ENCODE results near the gene CD36. TPM values are rescaled to one million over a fixed set of nuclear protein-coding genes. Genes with fewer than 3 reads are reported as not detected.
"Not testable (repeated sequence)": the region's sequence is repeated elsewhere in the genome, so short reads cannot be mapped to it uniquely, and the experiment has no call there.

The CD36 gene
- total RNA-seq, 1 donor from 2014 or later = not detected

- DNase-seq = no peak
- Mint-ChIP-seq H3K36me3 (ENCODE audit: low read depth) (no peaks in the 10 kb centered on the region), H3K9me3 (no peaks in the 10 kb centered on the region), H3K27ac (no peak overlapping the region), H3K4me1 (no peaks in the 10 kb centered on the region), H3K27me3 (no peaks in the 10 kb centered on the region), H3K4me3 (no peak overlapping the region)
- intact Hi-C loops (cut with micrococcal nuclease) = loop anchor here (10.0 kb wide), 1 partner anchor 595 kb away; no protein-coding TSS in a partner anchor
Measured at GRCh38 chr7:80650030-80650429, 11.6 kb downstream of the CD36 start.

GRCh38 chr7:80651471-80651870 lies 13.0 kb downstream of the CD36 start:
- Mint-ChIP-seq H3K4me1 (no peaks in the 10 kb centered on the region), H3K36me3 (ENCODE audit: low read depth) (no peaks in the 10 kb centered on the region), H3K27me3 (no peaks in the 10 kb centered on the region), H3K9me3 (no peaks in the 10 kb centered on the region), H3K4me3 (no peak overlapping the region), H3K27ac (no peak overlapping the region)
- no peak for DNase-seq
- intact Hi-C loops (cut with micrococcal nuclease) = loop anchor here (10.0 kb wide), 1 partner anchor 597 kb away; no protein-coding TSS in a partner anchor

- no peaks in the 10 kb centered on the region for H3K9me3 Mint-ChIP-seq
- no peaks in the 10 kb centered on the region for H3K27me3 Mint-ChIP-seq
- H3K36me3 Mint-ChIP-seq (ENCODE audit: low read depth) = no peaks in the 10 kb centered on the region
- no peak overlapping the region for H3K4me3 Mint-ChIP-seq
- no peak overlapping the region for H3K27ac Mint-ChIP-seq
- no peaks in the 10 kb centered on the region for H3K4me1 Mint-ChIP-seq
- intact Hi-C loops (cut with micrococcal nuclease) = loop anchor here (10.0 kb wide), 1 partner anchor 598 kb away; no protein-coding TSS in a partner anchor
- DNase-seq = no peak
Measured at GRCh38 chr7:80653244-80653643, 14.8 kb downstream of the CD36 start.

GRCh38 chr7:80654887-80655340 lies 16.5 kb downstream of the CD36 start:
- H3K9me3 Mint-ChIP-seq = no peaks in the 10 kb centered on the region
- no peaks in the 10 kb centered on the region for H3K4me1 Mint-ChIP-seq
- intact Hi-C loops (cut with micrococcal nuclease) = loop anchor here (10.0 kb wide), 1 partner anchor 600 kb away; no protein-coding TSS in a partner anchor
- DNase-seq = no peak
- no peaks in the 10 kb centered on the region for H3K27me3 Mint-ChIP-seq
- H3K36me3 Mint-ChIP-seq (ENCODE audit: low read depth) = no peaks in the 10 kb centered on the region
- no peak overlapping the region for H3K4me3 Mint-ChIP-seq
- no peak overlapping the region for H3K27ac Mint-ChIP-seq

GRCh38 chr7:80656029-80656428 lies 17.6 kb downstream of the CD36 start:
- Mint-ChIP-seq H3K27ac (no peak overlapping the region), H3K36me3 (ENCODE audit: low read depth) (no peaks in the 10 kb centered on the region), H3K9me3 (no peaks in the 10 kb centered on the region), H3K4me3 (no peak overlapping the region), H3K4me1 (no peaks in the 10 kb centered on the region), H3K27me3 (no peaks in the 10 kb centered on the region)
- DNase-seq = no peak
- intact Hi-C loops (cut with micrococcal nuclease) = loop anchor here (10.0 kb wide), 1 partner anchor 601 kb away; no protein-coding TSS in a partner anchor

- Mint-ChIP-seq H3K36me3 (ENCODE audit: low read depth) (no peaks in the 10 kb centered on the region), H3K27ac (no peak overlapping the region), H3K27me3 (no peaks in the 10 kb centered on the region), H3K4me1 (no peaks in the 10 kb centered on the region), H3K4me3 (no peak overlapping the region), H3K9me3 (no peaks in the 10 kb centered on the region)
- intact Hi-C loops (cut with micrococcal nuclease) = loop anchor here (10.0 kb wide), 1 partner anchor 605 kb away; no protein-coding TSS in a partner anchor
- DNase-seq = no peak
Measured at GRCh38 chr7:80659120-80660055, 20.9 kb downstream of the CD36 start.

GRCh38 chr7:80660939-80661338 lies 22.5 kb downstream of the CD36 start:
- no peaks in the 10 kb centered on the region for H3K4me1 Mint-ChIP-seq
- DNase-seq = no peak
- H3K27ac Mint-ChIP-seq = no peak overlapping the region
- intact Hi-C loops (cut with micrococcal nuclease) = no loop called here
- no peak overlapping the region for H3K4me3 Mint-ChIP-seq
- H3K36me3 Mint-ChIP-seq (ENCODE audit: low read depth) = no peaks in the 10 kb centered on the region
- no peaks in the 10 kb centered on the region for H3K9me3 Mint-ChIP-seq
- H3K27me3 Mint-ChIP-seq = no peaks in the 10 kb centered on the region

GRCh38 chr7:80661729-80662128 lies 23.3 kb downstream of the CD36 start:
- Mint-ChIP-seq H3K27me3 (no peaks in the 10 kb centered on the region), H3K9me3 (no peaks in the 10 kb centered on the region), H3K4me3 (no peak overlapping the region), H3K4me1 (no peaks in the 10 kb centered on the region), H3K27ac (no peak overlapping the region), H3K36me3 (ENCODE audit: low read depth) (no peaks in the 10 kb centered on the region)
- intact Hi-C loops (cut with micrococcal nuclease) = no loop called here
- no peak for DNase-seq

GRCh38 chr7:80662252-80662651 lies 23.8 kb downstream of the CD36 start:
- no peaks in the 10 kb centered on the region for H3K36me3 Mint-ChIP-seq (ENCODE audit: low read depth)
- DNase-seq = no peak
- intact Hi-C loops (cut with micrococcal nuclease) = no loop called here
- H3K27me3 Mint-ChIP-seq = no peaks in the 10 kb centered on the region
- no peaks in the 10 kb centered on the region for H3K9me3 Mint-ChIP-seq
- no peak overlapping the region for H3K27ac Mint-ChIP-seq
- H3K4me3 Mint-ChIP-seq = no peak overlapping the region
- no peaks in the 10 kb centered on the region for H3K4me1 Mint-ChIP-seq

- intact Hi-C loops (cut with micrococcal nuclease) = no loop called here
- Mint-ChIP-seq H3K36me3 (ENCODE audit: low read depth) (no peaks in the 10 kb centered on the region), H3K27ac (no peak overlapping the region), H3K27me3 (no peaks in the 10 kb centered on the region), H3K9me3 (no peaks in the 10 kb centered on the region), H3K4me1 (no peaks in the 10 kb centered on the region), H3K4me3 (no peak overlapping the region)
- no peak for DNase-seq
Measured at GRCh38 chr7:80665526-80665925, 27.1 kb downstream of the CD36 start.

GRCh38 chr7:80666376-80666775 lies 27.9 kb downstream of the CD36 start:
- H3K36me3 Mint-ChIP-seq (ENCODE audit: low read depth) = no peaks in the 10 kb centered on the region
- H3K4me1 Mint-ChIP-seq = no peaks in the 10 kb centered on the region
- no peaks in the 10 kb centered on the region for H3K27me3 Mint-ChIP-seq
- no peak overlapping the region for H3K27ac Mint-ChIP-seq
- no peaks in the 10 kb centered on the region for H3K9me3 Mint-ChIP-seq
- DNase-seq = no peak
- no peak overlapping the region for H3K4me3 Mint-ChIP-seq
- intact Hi-C loops (cut with micrococcal nuclease) = no loop called here

- H3K4me3 Mint-ChIP-seq; intact Hi-C loops (cut with micrococcal nuclease); H3K36me3 Mint-ChIP-seq (ENCODE audit: low read depth); H3K27me3 Mint-ChIP-seq; DNase-seq; H3K9me3 Mint-ChIP-seq; H3K4me1 Mint-ChIP-seq; H3K27ac Mint-ChIP-seq: not testable (repeated sequence)
Measured at GRCh38 chr7:80669367-80669766, 30.9 kb downstream of the CD36 start.

- no peak for DNase-seq
- H3K27me3 Mint-ChIP-seq = no peaks in the 10 kb centered on the region
- H3K27ac Mint-ChIP-seq = no peak overlapping the region
- intact Hi-C loops (cut with micrococcal nuclease) = no loop called here
- no peaks in the 10 kb centered on the region for H3K9me3 Mint-ChIP-seq
- H3K4me3 Mint-ChIP-seq = no peak overlapping the region
- H3K36me3 Mint-ChIP-seq (ENCODE audit: low read depth) = no peaks in the 10 kb centered on the region
- no peaks in the 10 kb centered on the region for H3K4me1 Mint-ChIP-seq
Measured at GRCh38 chr7:80671744-80672143, 33.3 kb downstream of the CD36 start.

GRCh38 chr7:80675090-80675489 lies 36.6 kb downstream of the CD36 start:
- intact Hi-C loops (cut with micrococcal nuclease) = no loop called here
- H3K4me3 Mint-ChIP-seq = no peak overlapping the region
- no peaks in the 10 kb centered on the region for H3K9me3 Mint-ChIP-seq
- H3K36me3 Mint-ChIP-seq (ENCODE audit: low read depth) = no peaks in the 10 kb centered on the region
- DNase-seq = no peak
- H3K27me3 Mint-ChIP-seq = no peaks in the 10 kb centered on the region
- no peak overlapping the region for H3K27ac Mint-ChIP-seq
- no peaks in the 10 kb centered on the region for H3K4me1 Mint-ChIP-seq

Measured in activated CD4-positive, alpha-beta T cell treated with anti-CD3 and anti-CD28 coated beads, Interleukin-2, amount 10 ng/mL, durations not matched to agents 24 days and 14 days (primary cell).